ENCODE data around the gene TEX13D.

Gene TEX13D

GRCh38 chrX:124337916-124338315, 5.5 kb downstream of the TEX13D start:
- H3K27me3 ChIP-seq (ENCODE audit: insufficient read depth, low read length, poor library complexity) = no peaks in the 10 kb centered on the region
- no peak overlapping the region for H2AFZ ChIP-seq (ENCODE audit: low read depth, low read length)
- H3K4me3 ChIP-seq (ENCODE audit: low read depth in 1 of 2, low read length in 2 of 2) = no peak overlapping the region
- TF ChIP-seq EZH2 (IDR thresholded peaks at IDR 0.05; ENCODE audit: borderline replicate concordance, low read depth, low read length, severe bottlenecking) (no peak), CTCF (IDR thresholded peaks at IDR 0.05; ENCODE audit: borderline replicate concordance, extremely low read depth, low read length, poor library complexity, severe bottlenecking) (no peak)
- ATAC-seq (ENCODE audit: insufficient read depth, low read depth) (no peak), DNase-seq (no peak)
- H4K20me1 ChIP-seq (ENCODE audit: insufficient read depth, low read length) = no peaks in the 10 kb centered on the region
- no peak overlapping the region for H3K9ac ChIP-seq (ENCODE audit: low read depth, low read length)
- no peaks in the 10 kb centered on the region for H3K79me2 ChIP-seq (ENCODE audit: insufficient read depth, low read length)
- no peaks in the 10 kb centered on the region for H3K9me3 ChIP-seq (ENCODE audit: insufficient read depth, low read length, severe bottlenecking)
- no peaks in the 10 kb centered on the region for H3K36me3 ChIP-seq (ENCODE audit: insufficient read depth, low read length)
- no peak overlapping the region for H3K4me2 ChIP-seq (ENCODE audit: insufficient read depth, low read length)
- H3K4me1 ChIP-seq (ENCODE audit: insufficient read depth, low read length) = no peaks in the 10 kb centered on the region
- H3K27ac ChIP-seq (ENCODE audit: low read length) = no peak overlapping the region

- Histone ChIP-seq H3K9me3 (ENCODE audit: insufficient read depth, low read length, severe bottlenecking) (no peaks in the 10 kb centered on the region), H3K27me3 (ENCODE audit: insufficient read depth, low read length, poor library complexity) (no peaks in the 10 kb centered on the region), H3K4me3 (ENCODE audit: low read depth in 1 of 2, low read length in 2 of 2) (no peak overlapping the region), H3K9ac (ENCODE audit: low read depth, low read length) (no peak overlapping the region), H2AFZ (ENCODE audit: low read depth, low read length) (no peak overlapping the region), H3K4me1 (ENCODE audit: insufficient read depth, low read length) (peaks cover 7% of the 10 kb centered on the region; the same call in 1 of the 2 replicates), H3K79me2 (ENCODE audit: insufficient read depth, low read length) (no peaks in the 10 kb centered on the region), H3K36me3 (ENCODE audit: insufficient read depth, low read length) (no peaks in the 10 kb centered on the region), H3K4me2 (ENCODE audit: insufficient read depth, low read length) (no peak overlapping the region), H3K27ac (ENCODE audit: low read length) (no peak overlapping the region), H4K20me1 (ENCODE audit: insufficient read depth, low read length) (no peaks in the 10 kb centered on the region)
- peak; percentile 68; the same call in 2 of the 3 replicates for ATAC-seq (ENCODE audit: insufficient read depth, low read depth)
- TF ChIP-seq EZH2 (IDR thresholded peaks at IDR 0.05; ENCODE audit: borderline replicate concordance, low read depth, low read length, severe bottlenecking) (no peak), CTCF (IDR thresholded peaks at IDR 0.05; ENCODE audit: borderline replicate concordance, extremely low read depth, low read length, poor library complexity, severe bottlenecking) (no peak)
- no peak for DNase-seq
These were observed 6.5 kb downstream of the TEX13D start for GRCh38 chrX:124338733-124339514.

- Histone ChIP-seq H3K4me1 (ENCODE audit: insufficient read depth, low read length) (peaks cover 30% of the 10 kb centered on the region), H3K27ac (ENCODE audit: low read length) (no peak overlapping the region), H4K20me1 (ENCODE audit: insufficient read depth, low read length) (no peaks in the 10 kb centered on the region), H3K4me2 (ENCODE audit: insufficient read depth, low read length) (no peak overlapping the region), H2AFZ (ENCODE audit: low read depth, low read length) (no peak overlapping the region), H3K36me3 (ENCODE audit: insufficient read depth, low read length) (no peaks in the 10 kb centered on the region; the same call in 1 of the 2 replicates), H3K79me2 (ENCODE audit: insufficient read depth, low read length) (peaks cover 21% of the 10 kb centered on the region), H3K27me3 (ENCODE audit: insufficient read depth, low read length, poor library complexity) (no peaks in the 10 kb centered on the region), H3K9me3 (ENCODE audit: insufficient read depth, low read length, severe bottlenecking) (no peaks in the 10 kb centered on the region), H3K9ac (ENCODE audit: low read depth, low read length) (no peak overlapping the region), H3K4me3 (ENCODE audit: low read depth in 1 of 2, low read length in 2 of 2) (no peak overlapping the region)
- TF ChIP-seq EZH2 (IDR thresholded peaks at IDR 0.05; ENCODE audit: borderline replicate concordance, low read depth, low read length, severe bottlenecking) (no peak), CTCF (IDR thresholded peaks at IDR 0.05; ENCODE audit: borderline replicate concordance, extremely low read depth, low read length, poor library complexity, severe bottlenecking) (no peak)
- DNase-seq = no peak
- ATAC-seq (ENCODE audit: insufficient read depth, low read depth) = no peak
These were observed 9.1 kb downstream of the TEX13D start for GRCh38 chrX:124341396-124342132.

Data from DND-41 (cell line).